HepG2 (cell line): ENCODE results near the gene MYL11. TPM values are rescaled to one million over a fixed set of nuclear protein-coding genes. Genes with fewer than 3 reads are reported as not detected.
A peak's percentile ranks its signal among the peaks of the same experiment; 100 is the strongest.

Source experiments
- ASH2L ChIP-seq: fragments of 300-600, 200-600 bp; sonication (generic); IDR thresholded peaks from 2 replicates; pipeline ENCODE4 v1.7.0; 2017; ENCODE audit warnings: low read depth, mild to moderate bottlenecking, moderate library complexity, mixed read lengths, low read length; ENCODE audit not compliant: insufficient read length
- CREM ChIP-seq, 2 experiments: sonication (generic) in 1 of 2; formaldehyde crosslinking in 1 of 2; IDR thresholded peaks; 2 replicates each; pipeline versions ENCODE4 v1.4.0 to v1.6.1; 2016 to 2020; ENCODE audit warnings: antibody characterized with exemption in 1 of 2, mild to moderate bottlenecking in 1 of 2, missing genetic modification reagents in 1 of 2
- FOXA1 ChIP-seq, 2 experiments: fragments of 450-650 bp in 1 of 2; sonication (generic) in 1 of 2; formaldehyde crosslinking in 1 of 2; IDR thresholded peaks; 2 replicates each; pipeline versions ENCODE4 v1.4.0 to v1.6.1; 2016 to 2020; ENCODE audit warnings: missing genetic modification reagents in 1 of 2
- FOXP4 ChIP-seq: sonication (generic); formaldehyde crosslinking; IDR thresholded peaks from 2 replicates; pipeline ENCODE4 v1.4.0; 2020; ENCODE audit warnings: missing genetic modification reagents
- HBP1 ChIP-seq: IDR thresholded peaks from 2 replicates; pipeline ENCODE4 v1.6.1; 2016; ENCODE audit warnings: low read depth, control low read depth
- HDAC1 ChIP-seq: sonication (generic); formaldehyde crosslinking; IDR thresholded peaks from 2 replicates; pipeline ENCODE4 v1.5.1; 2020; ENCODE audit warnings: mild to moderate bottlenecking, missing genetic modification reagents
- HNRNPK ChIP-seq: fragments of 200-400 bp; formaldehyde crosslinking; IDR thresholded peaks from 2 replicates; pipeline ENCODE4 v1.6.1; 2018; ENCODE audit warnings: low read length, low read depth, moderate library complexity, mild to moderate bottlenecking; ENCODE audit not compliant: poor library complexity, severe bottlenecking
- HOMEZ ChIP-seq: IDR thresholded peaks from 2 replicates; pipeline ENCODE4 v1.6.1; 2016; ENCODE audit warnings: low read depth
- JUN ChIP-seq: sonication (generic); formaldehyde crosslinking; IDR thresholded peaks from 2 replicates; pipeline ENCODE4 v1.4.0; 2020; ENCODE audit warnings: mild to moderate bottlenecking, missing genetic modification reagents
- MAX ChIP-seq: IDR thresholded peaks from 2 replicates; pipeline ENCODE4 v1.6.1; 2012; ENCODE audit warnings: inconsistent platforms
- SOX13 ChIP-seq, 3 experiments: fragments of 450-650 bp in 1 of 3; sonication (generic) in 1 of 3; formaldehyde crosslinking in 1 of 3; IDR thresholded peaks in 2 of 3; conservative IDR thresholded peaks in 1 of 3; 2 replicates each; pipeline versions ENCODE4 v1.5.0 to v1.6.1; 2016 to 2020; ENCODE audit warnings: antibody characterized with exemption in 1 of 3, mild to moderate bottlenecking in 1 of 3, missing compliant biosample characterization in 1 of 3, missing genetic modification reagents in 1 of 3, moderate library complexity in 1 of 3
- THAP11 ChIP-seq: IDR thresholded peaks from 2 replicates; pipeline ENCODE4 v1.6.1; 2016; ENCODE audit warnings: missing biosample characterization, missing genetic modification reagents
- THAP9 ChIP-seq: sonication (generic); formaldehyde crosslinking; IDR thresholded peaks from 2 replicates; pipeline ENCODE4; 2020; ENCODE audit warnings: missing genetic modification reagents, mild to moderate bottlenecking, borderline replicate concordance
- UBTF ChIP-seq: sonication (generic); formaldehyde crosslinking; IDR thresholded peaks from 2 replicates; pipeline ENCODE4 v1.4.0; 2020; ENCODE audit warnings: mild to moderate bottlenecking, missing genetic modification reagents
- ZNF441 ChIP-seq: sonication (generic); formaldehyde crosslinking; IDR thresholded peaks from 2 replicates; pipeline ENCODE4 v1.7.0; 2021; ENCODE audit warnings: missing genetic modification reagents, borderline replicate concordance
- ZNF614 ChIP-seq: IDR thresholded peaks from 2 replicates; pipeline ENCODE4 v1.6.1; 2018; ENCODE audit warnings: missing biosample characterization, missing genetic modification reagents, inconsistent platforms, borderline replicate concordance
- polyA plus RNA-seq, 8 experiments: library from polyadenylated mRNA; depleted of rRNA in 3 of 8; stranded (reverse) in 7 of 8; unstranded in 1 of 8; fragments of >200 nt; fragmentation: Illumina TruSeq in 4 of 8; extraction: Trizol in 4 of 8; gene quantifications; 2 replicates each; pipeline versions ENCODE4 v1.2.1 to v1.2.3, GENCODE V29; 2011 to 2016; ENCODE audit warnings: low read depth in 4 of 8, missing spikeins in 1 of 8, mixed read lengths in 1 of 8; ENCODE audit not compliant: insufficient read depth in 1 of 8
- total RNA-seq, 5 experiments: library from RNA; depleted of rRNA; stranded (reverse); fragments of >200 nt; fragmentation: Illumina TruSeq; extraction: Trizol; gene quantifications; 2 replicates each; pipeline ENCODE4 v1.2.3, GENCODE V29; 2016; ENCODE audit warnings: low read depth in 1 of 5

MYL11 gene
- total and polyA plus RNA-seq, 2 of the 13 experiments (the other 11 are each of a cell fraction or from before 2014, with no cell fraction given): not detected

GRCh38 chr16:30401768-30402425 is 27.3 kb downstream of the MYL11 start (continued):
- peak; percentile 91 for TF ChIP-seq FOXA1 (IDR thresholded peaks at IDR 0.05)
- TF ChIP-seq FOXA1 (CRISPR knock-in tag; IDR thresholded peaks at IDR 0.05): peak; percentile 94
- TF ChIP-seq UBTF (CRISPR knock-in tag): peak; percentile 53; the same call in 1 of the 2 replicates
- TF ChIP-seq ZNF614 (CRISPR knock-in tag): peak; percentile 92
- peak; percentile 74 for TF ChIP-seq SOX13 (IDR thresholded peaks at IDR 0.05)
- TF ChIP-seq SOX13 (CRISPR knock-in tag; conservative IDR thresholded peaks at IDR 0.05 in 1 of 2, IDR thresholded peaks at IDR 0.05 in 1 of 2): peak in 1 of 2 experiments; percentile 96; a peak in 2 of 4 replicates
- peak; percentile 53; the same call in 1 of the 2 replicates for TF ChIP-seq MAX
- peak; percentile 59; the same call in 1 of the 2 replicates for TF ChIP-seq HBP1 (CRISPR knock-in tag)
- peak; percentile 57; the same call in 1 of the 2 replicates for TF ChIP-seq THAP11 (CRISPR knock-in tag)
- TF ChIP-seq THAP9 (CRISPR knock-in tag): peak; percentile 40; the same call in 1 of the 2 replicates
- TF ChIP-seq JUN (CRISPR knock-in tag): peak; percentile 76; the same call in 1 of the 2 replicates
- TF ChIP-seq HOMEZ (CRISPR knock-in tag): peak; percentile 68; the same call in 1 of the 2 replicates
- no peak for TF ChIP-seq HNRNPK
- peak; percentile 89 for TF ChIP-seq HDAC1 (CRISPR knock-in tag)
- peak; percentile 53; the same call in 1 of the 2 replicates for TF ChIP-seq CREM (IDR thresholded peaks at IDR 0.05)
- TF ChIP-seq CREM (CRISPR knock-in tag; IDR thresholded peaks at IDR 0.05): no peak
- peak; percentile 91 for TF ChIP-seq FOXP4 (CRISPR knock-in tag)
- peak; percentile 82 for TF ChIP-seq ASH2L
- peak; percentile 78 for TF ChIP-seq ZNF441 (CRISPR knock-in tag)
